ENCODE data around the gene ADAM20. TPM values are rescaled to one million over a fixed set of nuclear protein-coding genes. Genes with fewer than 3 reads are reported as not detected.

Gene ADAM20
- total RNA-seq, 6 donors from 2014 or later = 0.34 to 4.3 (median 1.2) TPM

DNA sequence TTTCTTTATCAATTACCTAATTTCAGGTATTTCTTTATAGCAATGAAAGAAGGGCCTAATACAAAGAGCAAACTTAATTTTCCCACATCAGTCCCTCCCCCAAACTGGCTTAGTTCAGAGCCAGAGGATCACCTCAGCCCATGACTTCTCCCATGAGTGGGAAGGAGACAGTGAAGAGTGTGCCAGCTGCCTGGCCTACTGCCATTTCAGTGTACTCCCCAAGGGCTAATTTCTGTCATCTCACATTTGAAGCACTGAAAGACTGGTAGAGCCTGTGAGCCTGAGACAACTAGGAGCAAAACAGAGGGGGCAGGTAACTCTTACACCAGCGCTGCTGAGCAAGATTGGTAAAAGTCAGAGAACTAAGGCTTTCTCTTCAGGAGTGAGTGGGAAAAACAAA is 29.1 kb upstream of the ADAM20 start:
- H3K4me1 ChIP-seq = no peaks in the 10 kb centered on the region
- H3K9me3 ChIP-seq = peaks cover 0 to 7% (median 0%) of the 10 kb centered on the region in 4 donors
- ATAC-seq (ENCODE audit: low FRiP score in 2 of 2) (no peak), DNase-seq (no peak)
- H3K27me3 ChIP-seq = no peaks in the 10 kb centered on the region
- WGBS, 2 donors = 100% methylated on average over 1 of the region's 1 CpG
- no peak overlapping the region for H3K4me3 ChIP-seq
- H3K27ac ChIP-seq = no peak overlapping the region
- H3K36me3 ChIP-seq = peaks cover 0 to 54% (median 16%) of the 10 kb centered on the region in 4 donors
- TF ChIP-seq POLR2A (IDR thresholded peaks at IDR 0.05) (no peak), EP300 (IDR thresholded peaks at IDR 0.05) (no peak), POLR2AphosphoS5 (IDR thresholded peaks at IDR 0.05) (no peak)
- TF ChIP-seq, protein P1, sequence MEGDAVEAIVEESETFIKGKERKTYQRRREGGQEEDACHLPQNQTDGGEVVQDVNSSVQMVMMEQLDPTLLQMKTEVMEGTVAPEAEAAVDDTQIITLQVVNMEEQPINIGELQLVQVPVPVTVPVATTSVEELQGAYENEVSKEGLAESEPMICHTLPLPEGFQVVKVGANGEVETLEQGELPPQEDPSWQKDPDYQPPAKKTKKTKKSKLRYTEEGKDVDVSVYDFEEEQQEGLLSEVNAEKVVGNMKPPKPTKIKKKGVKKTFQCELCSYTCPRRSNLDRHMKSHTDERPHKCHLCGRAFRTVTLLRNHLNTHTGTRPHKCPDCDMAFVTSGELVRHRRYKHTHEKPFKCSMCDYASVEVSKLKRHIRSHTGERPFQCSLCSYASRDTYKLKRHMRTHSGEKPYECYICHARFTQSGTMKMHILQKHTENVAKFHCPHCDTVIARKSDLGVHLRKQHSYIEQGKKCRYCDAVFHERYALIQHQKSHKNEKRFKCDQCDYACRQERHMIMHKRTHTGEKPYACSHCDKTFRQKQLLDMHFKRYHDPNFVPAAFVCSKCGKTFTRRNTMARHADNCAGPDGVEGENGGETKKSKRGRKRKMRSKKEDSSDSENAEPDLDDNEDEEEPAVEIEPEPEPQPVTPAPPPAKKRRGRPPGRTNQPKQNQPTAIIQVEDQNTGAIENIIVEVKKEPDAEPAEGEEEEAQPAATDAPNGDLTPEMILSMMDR (IDR thresholded peaks at IDR 0.05) = no peak

DNA sequence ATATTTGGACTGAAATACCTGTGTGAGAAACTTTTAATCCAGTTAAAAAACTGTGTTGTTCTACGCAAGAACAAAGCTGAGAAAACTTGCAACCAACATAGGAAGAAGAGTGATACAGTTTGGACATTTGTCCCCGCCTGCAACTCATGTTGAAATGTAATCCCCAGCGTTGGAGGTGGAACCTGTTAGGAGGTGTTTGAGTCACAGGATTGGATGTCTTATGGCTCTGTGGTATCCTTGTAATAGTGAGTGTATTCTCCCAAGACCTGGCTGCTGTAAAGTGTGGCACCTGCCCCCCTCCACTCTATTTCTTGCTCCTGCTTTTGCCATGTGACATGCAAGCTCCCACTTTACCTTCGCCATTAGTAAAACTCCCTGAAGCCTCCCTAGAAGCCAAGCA is 28.6 kb upstream of the ADAM20 start:
- Histone ChIP-seq H3K27me3 (no peaks in the 10 kb centered on the region), H3K27ac (no peak overlapping the region), H3K36me3 (peaks cover 0 to 54% (median 16%) of the 10 kb centered on the region in 4 donors), H3K9me3 (peaks cover 0 to 7% (median 0%) of the 10 kb centered on the region in 4 donors), H3K4me1 (no peaks in the 10 kb centered on the region), H3K4me3 (no peak overlapping the region)
- WGBS, 2 donors = 98 to 99% methylated on average over 4 of the region's 4 CpGs
- ATAC-seq (ENCODE audit: low FRiP score in 2 of 2) = no peak
- TF ChIP-seq, protein P1 (IDR thresholded peaks at IDR 0.05) = no peak
- TF ChIP-seq EP300 (IDR thresholded peaks at IDR 0.05) (no peak), POLR2AphosphoS5 (IDR thresholded peaks at IDR 0.05) (no peak), POLR2A (IDR thresholded peaks at IDR 0.05) (no peak)
- no peak for DNase-seq

- Histone ChIP-seq H3K4me1 (no peaks in the 10 kb centered on the region), H3K4me3 (no peak overlapping the region), H3K27ac (no peak overlapping the region), H3K27me3 (no peaks in the 10 kb centered on the region), H3K9me3 (peaks cover 0 to 7% (median 0%) of the 10 kb centered on the region in 4 donors), H3K36me3 (peaks cover 0 to 20% (median 6%) of the 10 kb centered on the region in 4 donors)
- no peak for ATAC-seq (ENCODE audit: low FRiP score in 2 of 2)
- no peak for DNase-seq
- no peak for TF ChIP-seq POLR2AphosphoS5 (IDR thresholded peaks at IDR 0.05)
- TF ChIP-seq POLR2A (IDR thresholded peaks at IDR 0.05) = no peak
- TF ChIP-seq, protein P1 (IDR thresholded peaks at IDR 0.05) = no peak
- TF ChIP-seq EP300 (IDR thresholded peaks at IDR 0.05) = no peak
Observed at GRCh38 chr14:70558356-70558755, 23.6 kb upstream of the ADAM20 start.

GRCh38 chr14:70555890-70556289 is 21.1 kb upstream of the ADAM20 start:
- 37 to 38% methylated on average over 14 to 18 of the region's 19 CpGs for WGBS, 2 donors
- TF ChIP-seq POLR2A (IDR thresholded peaks at IDR 0.05) (no peak), EP300 (IDR thresholded peaks at IDR 0.05) (no peak), POLR2AphosphoS5 (IDR thresholded peaks at IDR 0.05) (no peak)
- TF ChIP-seq, protein P1 (IDR thresholded peaks at IDR 0.05) = no peak
- peak overlapping the region in 2 of 4 donors; percentile 13 to 24 for H3K4me3 ChIP-seq
- DNase-seq (peak; percentile 23 to 64), ATAC-seq (ENCODE audit: low FRiP score in 2 of 2) (no peak)
- H3K36me3 ChIP-seq = no peaks in the 10 kb centered on the region
- no peaks in the 10 kb centered on the region for H3K27me3 ChIP-seq
- H3K27ac ChIP-seq = no peak overlapping the region
- H3K9me3 ChIP-seq = no peaks in the 10 kb centered on the region
- no peaks in the 10 kb centered on the region for H3K4me1 ChIP-seq

DNA sequence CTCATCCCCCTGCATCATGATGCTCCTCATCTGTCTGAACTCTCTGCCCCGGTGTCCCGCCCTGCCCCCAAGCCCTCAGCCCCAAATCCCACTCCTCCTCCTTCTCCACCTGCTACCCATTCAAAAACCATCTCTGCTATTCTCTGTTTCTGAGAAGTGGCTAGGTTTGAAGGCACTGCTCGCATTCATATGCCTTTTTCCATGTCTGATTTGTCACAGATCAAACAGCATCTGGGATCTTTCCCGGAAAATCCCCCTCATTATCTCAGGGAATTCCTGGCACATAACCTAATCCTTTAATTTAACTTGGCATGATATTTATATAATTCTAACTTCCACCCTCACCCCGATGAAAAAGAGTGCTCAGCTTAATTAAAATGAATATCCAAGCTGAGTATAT is 3.3 kb upstream of the ADAM20 start:
- TF ChIP-seq, protein P1 (IDR thresholded peaks at IDR 0.05) = no peak
- TF ChIP-seq EP300 (IDR thresholded peaks at IDR 0.05) = no peak
- TF ChIP-seq POLR2AphosphoS5 (IDR thresholded peaks at IDR 0.05) = no peak
- TF ChIP-seq POLR2A (IDR thresholded peaks at IDR 0.05) = no peak
- ATAC-seq (ENCODE audit: low FRiP score in 2 of 2) = no peak
- DNase-seq = peak in 1 of 2 donors; percentile 10
- no peak overlapping the region for H3K27ac ChIP-seq
- H3K9me3 ChIP-seq = peaks cover 0 to 6% (median 0%) of the 10 kb centered on the region in 4 donors
- 89 to 95% methylated on average over 5 of the region's 5 CpGs for WGBS, 2 donors
- H3K36me3 ChIP-seq = no peaks in the 10 kb centered on the region
- H3K4me1 ChIP-seq = no peaks in the 10 kb centered on the region
- H3K27me3 ChIP-seq = no peaks in the 10 kb centered on the region
- H3K4me3 ChIP-seq = no peak overlapping the region
